Measurements from ENCODE around the gene LUM.

LUM gene

DNA sequence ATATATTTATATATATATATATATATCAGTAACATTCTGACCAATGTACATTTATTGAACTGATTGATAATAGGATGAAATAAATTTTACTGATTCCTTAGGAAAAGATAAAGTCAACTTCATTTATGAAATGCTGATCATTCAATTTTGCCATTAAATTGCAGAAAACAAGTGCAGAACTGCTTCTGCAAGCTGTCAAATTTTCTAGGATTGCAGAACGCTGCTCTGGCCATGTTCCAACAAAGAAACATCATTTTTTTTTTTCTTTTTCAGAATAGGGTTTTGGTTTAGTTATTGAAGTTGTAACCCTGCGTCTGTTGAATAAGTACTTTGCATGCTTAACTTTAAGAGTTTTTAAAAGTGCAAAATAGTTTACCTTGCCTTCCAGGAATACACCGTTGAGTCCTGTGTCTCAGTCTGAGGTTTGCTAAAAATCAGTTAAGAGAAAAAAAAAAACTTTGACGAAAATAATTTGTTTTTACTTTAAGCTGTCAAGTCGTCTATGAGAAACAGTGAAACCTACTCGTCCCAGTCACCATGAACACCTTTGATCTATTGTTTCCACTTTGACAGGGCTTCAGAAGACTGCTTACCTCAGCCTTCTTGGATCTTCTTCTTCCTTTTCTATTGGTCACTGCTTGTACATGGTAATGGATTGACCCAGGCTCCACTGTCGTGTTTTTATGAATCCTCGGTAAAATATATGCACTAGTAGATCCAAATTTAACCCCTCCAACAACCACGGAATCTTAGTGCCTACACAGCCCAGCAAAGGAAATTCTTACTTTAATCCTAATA lies 53.7 kb downstream of the LUM start, which contains the start of gene KERA:
Gene KERA (minus strand): TSS at position 657 of the 798 bp plus-strand sequence. CDS start 1,743 bp downstream, outside the sequence.
- no peak within 1 kb of the TSS for H3K27ac ChIP-seq (ENCODE audit: low read depth, low read length)
- no peaks in the 10 kb centered on the region for H3K9me2 ChIP-seq (replicated peaks; ENCODE audit: control insufficient read depth, low read length)
- no peaks in the 10 kb centered on the region for H3F3A ChIP-seq (ENCODE audit: control insufficient read depth, insufficient read depth)
- H3K4me3 ChIP-seq (ENCODE audit: low read length), result no peak within 1 kb of the TSS
- no peaks in the 10 kb centered on the region for H3K36me3 ChIP-seq (ENCODE audit: control insufficient read depth, low read length)
- H3K79me2 ChIP-seq (ENCODE audit: control insufficient read depth, low read length), result no peaks in the 10 kb centered on the region
- TF ChIP-seq EZH2phosphoT487 (IDR thresholded peaks at IDR 0.05; ENCODE audit: borderline replicate concordance, low read length) (no peak), CTCF (IDR thresholded peaks at IDR 0.05; ENCODE audit: low read depth, low read length, poor library complexity, severe bottlenecking) (no peak)
- no peak within 1 kb of the TSS for H3K4me2 ChIP-seq (ENCODE audit: low read length)
- no peaks in the 10 kb centered on the region for H3K4me1 ChIP-seq (ENCODE audit: control insufficient read depth, low read length)
- no peaks in the 10 kb centered on the region for H3K27me3 ChIP-seq (ENCODE audit: control insufficient read depth, low read length)
- H3K9me3 ChIP-seq (ENCODE audit: control insufficient read depth, insufficient read depth, low read length), result no peaks in the 10 kb centered on the region
- H4K20me1 ChIP-seq (ENCODE audit: control insufficient read depth, insufficient read depth, low read depth, low read length), result no peaks in the 10 kb centered on the region

DNA sequence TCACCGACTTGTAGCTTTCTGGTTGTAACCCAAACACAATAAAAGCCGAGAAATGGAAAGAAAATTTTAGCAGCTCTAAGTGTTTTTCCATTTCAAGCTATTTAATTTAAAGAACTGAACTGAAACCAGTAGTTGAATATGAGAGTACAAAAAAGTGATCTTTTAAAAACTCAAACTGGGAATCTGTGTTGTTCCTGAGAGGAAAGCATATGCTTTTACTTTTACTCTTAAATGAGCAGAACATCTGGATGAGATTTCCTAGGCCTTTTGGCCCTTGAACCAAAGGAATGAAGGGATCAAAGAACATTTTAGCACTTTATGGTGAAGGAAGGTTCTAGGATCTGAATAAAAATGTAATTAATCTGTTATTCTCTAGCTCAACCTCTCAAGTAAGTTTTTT lies 54.8 kb downstream of the LUM start:
- no peak overlapping the region for H3K4me2 ChIP-seq (ENCODE audit: low read length)
- H3K4me1 ChIP-seq (ENCODE audit: control insufficient read depth, low read length), result no peaks in the 10 kb centered on the region
- H3K27me3 ChIP-seq (ENCODE audit: control insufficient read depth, low read length), result no peaks in the 10 kb centered on the region
- no peaks in the 10 kb centered on the region for H3K9me3 ChIP-seq (ENCODE audit: control insufficient read depth, insufficient read depth, low read length)
- H3K4me3 ChIP-seq (ENCODE audit: low read length), result no peak overlapping the region
- no peaks in the 10 kb centered on the region for H3K36me3 ChIP-seq (ENCODE audit: control insufficient read depth, low read length)
- no peak overlapping the region for H3K27ac ChIP-seq (ENCODE audit: low read depth, low read length)
- H3K79me2 ChIP-seq (ENCODE audit: control insufficient read depth, low read length), result no peaks in the 10 kb centered on the region
- TF ChIP-seq CTCF (IDR thresholded peaks at IDR 0.05; ENCODE audit: low read depth, low read length, poor library complexity, severe bottlenecking) (no peak), EZH2phosphoT487 (IDR thresholded peaks at IDR 0.05; ENCODE audit: borderline replicate concordance, low read length) (no peak)
- H4K20me1 ChIP-seq (ENCODE audit: control insufficient read depth, insufficient read depth, low read depth, low read length), result no peaks in the 10 kb centered on the region
- no peaks in the 10 kb centered on the region for H3F3A ChIP-seq (ENCODE audit: control insufficient read depth, insufficient read depth)
- H3K9me2 ChIP-seq (replicated peaks; ENCODE audit: control insufficient read depth, low read length), result no peaks in the 10 kb centered on the region

- Histone ChIP-seq H3K79me2 (ENCODE audit: control insufficient read depth, low read length) (no peaks in the 10 kb centered on the region), H3F3A (ENCODE audit: control insufficient read depth, insufficient read depth) (no peaks in the 10 kb centered on the region), H3K27me3 (ENCODE audit: control insufficient read depth, low read length) (no peaks in the 10 kb centered on the region), H3K27ac (ENCODE audit: low read depth, low read length) (no peak overlapping the region), H3K36me3 (ENCODE audit: control insufficient read depth, low read length) (no peaks in the 10 kb centered on the region), H3K9me2 (replicated peaks; ENCODE audit: control insufficient read depth, low read length) (no peaks in the 10 kb centered on the region), H3K4me3 (ENCODE audit: low read length) (no peak overlapping the region), H3K4me1 (ENCODE audit: control insufficient read depth, low read length) (no peaks in the 10 kb centered on the region), H3K4me2 (ENCODE audit: low read length) (no peak overlapping the region), H3K9me3 (ENCODE audit: control insufficient read depth, insufficient read depth, low read length) (no peaks in the 10 kb centered on the region), H4K20me1 (ENCODE audit: control insufficient read depth, insufficient read depth, low read depth, low read length) (no peaks in the 10 kb centered on the region)
- no peak for TF ChIP-seq CTCF (IDR thresholded peaks at IDR 0.05; ENCODE audit: low read depth, low read length, poor library complexity, severe bottlenecking)
- no peak for TF ChIP-seq EZH2phosphoT487 (IDR thresholded peaks at IDR 0.05; ENCODE audit: borderline replicate concordance, low read length)
Measured at GRCh38 chr12:91055976-91056375, 55.3 kb downstream of the LUM start.

Measured in DOHH2 (cell line).